GM12878 (cell line): ENCODE results near the gene TBC1D10B. TPM values are rescaled to one million over a fixed set of nuclear protein-coding genes. Genes with fewer than 3 reads are reported as not detected.

Experiments
- ATAC-seq: fragments of 200-7000 bp; cut with Tn5 transposase; 3 replicates; pipeline ENCODE4 v1.9.1; 2020; ENCODE audit warnings: mild to moderate bottlenecking, moderate library complexity
- BruUV-seq: library from RNA; stranded (reverse); fragments of 400-500 nt; replicated peaks from 2 replicates; lab custom pipeline; 2021; lab: Mats Ljungman, UMichigan
- CTCF ChIA-PET: fragments of 300-600 bp; sonication (Branson Sonifier 250); formaldehyde crosslinking; extraction: SDS; loops from one replicate; lab custom pipeline; 2021; ENCODE audit warnings: inconsistent platforms; lab: Yijun Ruan, JAX
- POLR2A ChIA-PET: fragments of 350-600 bp; formaldehyde crosslinking; extraction: SDS; loops from one replicate; lab custom pipeline; 2021; ENCODE audit warnings: inconsistent platforms; lab: Charles Lee
- RAD21 ChIA-PET: fragments of 300-600 bp; sonication (Branson Sonifier 250); formaldehyde crosslinking; loops from one replicate; lab custom pipeline; 2023; ENCODE audit warnings: antibody characterized with exemption; ENCODE audit not compliant: unreplicated experiment; lab: Charles Lee
- SMC1A ChIA-PET: fragments of 300-600 bp; sonication (Branson Sonifier 250); formaldehyde crosslinking; loops from one replicate; lab custom pipeline; 2023; ENCODE audit not compliant: unreplicated experiment, uncharacterized antibody; lab: Charles Lee
- DNase-seq: peaks from one replicate; pipeline ENCODE4 v3.0.0-alpha.2; 2011; ENCODE audit warnings: low read depth, low spot score
- FAIRE-seq: peaks from 3 replicates; lab custom pipeline; 2011; peaks lifted over from hg19 to GRCh38; lab: Jason Lieb, UNC
- H2AFZ ChIP-seq: 2 replicates; pipeline ENCODE4 v1.6.0; 2011; ENCODE audit warnings: low read depth, low read length, control low read depth; ENCODE audit not compliant: control insufficient read depth
- H3K27ac ChIP-seq: 2 replicates; pipeline ENCODE4 v1.5.1; 2011; ENCODE audit warnings: control low read depth; ENCODE audit not compliant: control insufficient read depth, insufficient read depth
- H3K27me3 ChIP-seq, 2 experiments: replicated peaks in 1 of 2; 2 replicates each; pipeline versions ENCODE4 v1.6.0 to v1.6.1; 2011; ENCODE audit warnings: low read length in 1 of 2; ENCODE audit not compliant: control insufficient read depth in 2 of 2, insufficient read depth in 2 of 2
- H3K36me3 ChIP-seq, 2 experiments: 2 replicates each; pipeline ENCODE4 v1.5.1; 2011; ENCODE audit warnings: low read length in 1 of 2; ENCODE audit not compliant: control insufficient read depth in 2 of 2, insufficient read depth in 2 of 2
- H3K4me1 ChIP-seq: 2 replicates; pipeline ENCODE4 v1.6.1; 2011; ENCODE audit warnings: mild to moderate bottlenecking, low read length, moderate library complexity, mixed read lengths; ENCODE audit not compliant: control insufficient read depth, insufficient read depth
- H3K4me2 ChIP-seq: 2 replicates; pipeline ENCODE4 v1.6.0; 2011; ENCODE audit warnings: control low read depth; ENCODE audit not compliant: control insufficient read depth, insufficient read depth
- H3K4me3 ChIP-seq: fragments of 200-600 bp; sonication (generic); 2 replicates; pipeline ENCODE4 v1.5.1; 2016
- H3K79me2 ChIP-seq: 2 replicates; pipeline ENCODE4 v1.6.0; 2011; ENCODE audit warnings: low read length; ENCODE audit not compliant: control insufficient read depth, insufficient read depth
- H3K9ac ChIP-seq: 2 replicates; pipeline ENCODE4 v1.8.0; 2011; ENCODE audit warnings: low read length, control low read depth, mixed read lengths; ENCODE audit not compliant: control insufficient read depth, insufficient read depth
- H3K9me3 ChIP-seq: replicated peaks from 3 replicates; pipeline ENCODE4 v1.5.1; 2011; ENCODE audit warnings: mild to moderate bottlenecking, low read length; ENCODE audit not compliant: control insufficient read depth, insufficient read depth
- H4K20me1 ChIP-seq: 2 replicates; pipeline ENCODE4 v1.6.0; 2011; ENCODE audit not compliant: control insufficient read depth, insufficient read depth
- BCL11A ChIP-seq: IDR thresholded peaks from 2 replicates; pipeline ENCODE4 v1.6.1; 2011; ENCODE audit warnings: low read depth, low read length
- CBX3 ChIP-seq: fragments of 200-600 bp; sonication (generic); IDR thresholded peaks from 2 replicates; pipeline ENCODE4 v1.6.1; 2016; ENCODE audit warnings: low read depth, borderline replicate concordance
- CHD2 ChIP-seq: IDR thresholded peaks from 2 replicates; pipeline ENCODE4 v1.6.1; 2011; ENCODE audit warnings: low read depth, low read length, improper control_type of control experiment, borderline replicate concordance
- ESRRA ChIP-seq: IDR thresholded peaks from 2 replicates; pipeline ENCODE4 v1.6.1; 2012; ENCODE audit warnings: mild to moderate bottlenecking, low read length, improper control_type of control experiment
- KLF5 ChIP-seq: fragments of 450-650 bp; IDR thresholded peaks from 2 replicates; pipeline ENCODE4 v1.6.1; 2014; ENCODE audit warnings: mild to moderate bottlenecking; ENCODE audit not compliant: partially characterized antibody
- NFYA ChIP-seq: IDR thresholded peaks from 2 replicates; pipeline ENCODE4 v1.6.1; 2011; ENCODE audit warnings: low read depth, mild to moderate bottlenecking, low read length, improper control_type of control experiment, borderline replicate concordance
- PML ChIP-seq: IDR thresholded peaks from 2 replicates; pipeline ENCODE4 v1.6.1; 2012; ENCODE audit warnings: low read length, inconsistent platforms
- RB1 ChIP-seq: fragments of 450-650 bp; formaldehyde crosslinking; IDR thresholded peaks from 2 replicates; pipeline ENCODE4 v1.6.1; 2017; ENCODE audit warnings: mild to moderate bottlenecking, borderline replicate concordance
- SMAD5 ChIP-seq: IDR thresholded peaks from 2 replicates; pipeline ENCODE4 v1.6.1; 2016; ENCODE audit warnings: antibody characterized with exemption, low read depth
- SMC3 ChIP-seq: IDR thresholded peaks from 2 replicates; pipeline ENCODE4 v1.6.1; 2011; ENCODE audit warnings: low read length, improper control_type of control experiment, borderline replicate concordance
- STAT3 ChIP-seq: IDR thresholded peaks from 2 replicates; pipeline ENCODE4 v1.6.1; 2011; ENCODE audit warnings: low read depth, low read length, improper control_type of control experiment
- TAF1 ChIP-seq: IDR thresholded peaks from 2 replicates; pipeline ENCODE4 v1.6.1; 2011; ENCODE audit warnings: mild to moderate bottlenecking, low read depth, low read length, borderline replicate concordance
- TCF7 ChIP-seq: IDR thresholded peaks from 2 replicates; pipeline ENCODE4 v1.6.1; 2014; ENCODE audit warnings: antibody characterized with exemption, borderline replicate concordance
- WRNIP1 ChIP-seq: IDR thresholded peaks from 2 replicates; pipeline ENCODE4 v1.6.1; 2011; ENCODE audit warnings: low read depth, low read length, improper control_type of control experiment, borderline replicate concordance
- YY1 ChIP-seq: IDR thresholded peaks from 2 replicates; pipeline ENCODE4 v1.6.1; 2011; ENCODE audit warnings: low read depth, mild to moderate bottlenecking, low read length
- WGBS: methylation state at CpG from one replicate; pipeline ENCODE4 v1.1.6; 2016; ENCODE audit warnings: low lambda C conversion rate; ENCODE audit not compliant: insufficient replicate concordance, insufficient coverage; ENCODE audit errors: missing lambda C conversion rate; 5-methylcytosine and 5-hydroxymethylcytosine counted together
- in situ Hi-C: fragments of 300-500 bp; cut with MboI; formaldehyde crosslinking; loops from 9 replicates; pipeline ENCODE4 v1.14.3; 2018; ENCODE audit warnings: mixed read lengths
- intact Hi-C: fragments of 100-400 bp; cut with micrococcal nuclease; formaldehyde crosslinking; loops from one replicate; pipeline ENCODE4 v1.14.2; 2022; ENCODE audit not compliant: unreplicated experiment
- polyA plus RNA-seq, 11 experiments: library from polyadenylated mRNA; depleted of rRNA in 4 of 11; unstranded in 6 of 11; stranded (reverse) in 5 of 11; fragments of >200 nt; fragmentation: Nextera tagmentation in 4 of 11; fragmentation: Illumina TruSeq in 1 of 11; extraction: Ambion mirVana in 4 of 11; extraction: Trizol in 1 of 11; gene quantifications; 1 replicate in 1 of 11; 2 replicates in 10 of 11; pipeline versions ENCODE4 v1.2.1 to v1.2.3, GENCODE V29; 2011 to 2016; ENCODE audit warnings: inconsistent platforms in 2 of 11, missing spikeins in 2 of 11, low read depth in 1 of 11
- total RNA-seq, 4 experiments: library from RNA; depleted of rRNA in 3 of 4; stranded (reverse); fragments of >200 nt in 3 of 4; fragmentation: Illumina TruSeq in 1 of 4; extraction: Trizol in 1 of 4; gene quantifications; 2 replicates each; pipeline versions ENCODE4 v1.2.1 to v1.2.3, GENCODE V29; 2013 to 2021
- TF ChIP-seq, protein P1 (sequence below): IDR thresholded peaks from 2 replicates; pipeline ENCODE4 v1.6.1; 2012; ENCODE audit warnings: mild to moderate bottlenecking, low read depth, low read length
- TF ChIP-seq, protein P2 (sequence below): IDR thresholded peaks from 2 replicates; pipeline ENCODE4 v1.6.1; 2012; ENCODE audit warnings: low read depth, low read length, improper control_type of control experiment

The TBC1D10B gene
- total and polyA plus RNA-seq, 10 of the 15 experiments (the other 5 are each of a cell fraction or from before 2014, with no cell fraction given): 2.2 to 51.2 (median 11.6) TPM

DNA sequence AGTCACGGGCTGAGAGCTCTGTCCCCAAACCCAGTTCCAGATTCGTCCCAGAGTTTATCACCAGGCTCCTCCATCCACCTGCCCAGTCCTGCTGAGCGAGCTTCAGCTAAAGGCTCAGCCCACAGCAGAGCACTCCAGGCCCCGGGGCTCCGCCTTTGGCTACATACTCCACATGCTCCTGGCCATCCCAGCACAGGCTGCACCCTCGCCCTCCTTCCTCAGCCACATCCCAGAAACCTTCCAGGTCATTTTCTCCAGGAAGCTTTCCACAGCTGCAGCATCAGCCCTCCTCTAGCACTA is 10.5 kb downstream of the TBC1D10B start (continued):
- TF ChIP-seq, protein P1, sequence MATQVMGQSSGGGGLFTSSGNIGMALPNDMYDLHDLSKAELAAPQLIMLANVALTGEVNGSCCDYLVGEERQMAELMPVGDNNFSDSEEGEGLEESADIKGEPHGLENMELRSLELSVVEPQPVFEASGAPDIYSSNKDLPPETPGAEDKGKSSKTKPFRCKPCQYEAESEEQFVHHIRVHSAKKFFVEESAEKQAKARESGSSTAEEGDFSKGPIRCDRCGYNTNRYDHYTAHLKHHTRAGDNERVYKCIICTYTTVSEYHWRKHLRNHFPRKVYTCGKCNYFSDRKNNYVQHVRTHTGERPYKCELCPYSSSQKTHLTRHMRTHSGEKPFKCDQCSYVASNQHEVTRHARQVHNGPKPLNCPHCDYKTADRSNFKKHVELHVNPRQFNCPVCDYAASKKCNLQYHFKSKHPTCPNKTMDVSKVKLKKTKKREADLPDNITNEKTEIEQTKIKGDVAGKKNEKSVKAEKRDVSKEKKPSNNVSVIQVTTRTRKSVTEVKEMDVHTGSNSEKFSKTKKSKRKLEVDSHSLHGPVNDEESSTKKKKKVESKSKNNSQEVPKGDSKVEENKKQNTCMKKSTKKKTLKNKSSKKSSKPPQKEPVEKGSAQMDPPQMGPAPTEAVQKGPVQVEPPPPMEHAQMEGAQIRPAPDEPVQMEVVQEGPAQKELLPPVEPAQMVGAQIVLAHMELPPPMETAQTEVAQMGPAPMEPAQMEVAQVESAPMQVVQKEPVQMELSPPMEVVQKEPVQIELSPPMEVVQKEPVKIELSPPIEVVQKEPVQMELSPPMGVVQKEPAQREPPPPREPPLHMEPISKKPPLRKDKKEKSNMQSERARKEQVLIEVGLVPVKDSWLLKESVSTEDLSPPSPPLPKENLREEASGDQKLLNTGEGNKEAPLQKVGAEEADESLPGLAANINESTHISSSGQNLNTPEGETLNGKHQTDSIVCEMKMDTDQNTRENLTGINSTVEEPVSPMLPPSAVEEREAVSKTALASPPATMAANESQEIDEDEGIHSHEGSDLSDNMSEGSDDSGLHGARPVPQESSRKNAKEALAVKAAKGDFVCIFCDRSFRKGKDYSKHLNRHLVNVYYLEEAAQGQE: no peak
- TF ChIP-seq NFYA: no peak
- TF ChIP-seq ESRRA: no peak
- TF ChIP-seq PML: no peak
- TF ChIP-seq BCL11A: no peak
- no peak for TF ChIP-seq STAT3
- TF ChIP-seq, all 136 proteins: peak for 0

DNA sequence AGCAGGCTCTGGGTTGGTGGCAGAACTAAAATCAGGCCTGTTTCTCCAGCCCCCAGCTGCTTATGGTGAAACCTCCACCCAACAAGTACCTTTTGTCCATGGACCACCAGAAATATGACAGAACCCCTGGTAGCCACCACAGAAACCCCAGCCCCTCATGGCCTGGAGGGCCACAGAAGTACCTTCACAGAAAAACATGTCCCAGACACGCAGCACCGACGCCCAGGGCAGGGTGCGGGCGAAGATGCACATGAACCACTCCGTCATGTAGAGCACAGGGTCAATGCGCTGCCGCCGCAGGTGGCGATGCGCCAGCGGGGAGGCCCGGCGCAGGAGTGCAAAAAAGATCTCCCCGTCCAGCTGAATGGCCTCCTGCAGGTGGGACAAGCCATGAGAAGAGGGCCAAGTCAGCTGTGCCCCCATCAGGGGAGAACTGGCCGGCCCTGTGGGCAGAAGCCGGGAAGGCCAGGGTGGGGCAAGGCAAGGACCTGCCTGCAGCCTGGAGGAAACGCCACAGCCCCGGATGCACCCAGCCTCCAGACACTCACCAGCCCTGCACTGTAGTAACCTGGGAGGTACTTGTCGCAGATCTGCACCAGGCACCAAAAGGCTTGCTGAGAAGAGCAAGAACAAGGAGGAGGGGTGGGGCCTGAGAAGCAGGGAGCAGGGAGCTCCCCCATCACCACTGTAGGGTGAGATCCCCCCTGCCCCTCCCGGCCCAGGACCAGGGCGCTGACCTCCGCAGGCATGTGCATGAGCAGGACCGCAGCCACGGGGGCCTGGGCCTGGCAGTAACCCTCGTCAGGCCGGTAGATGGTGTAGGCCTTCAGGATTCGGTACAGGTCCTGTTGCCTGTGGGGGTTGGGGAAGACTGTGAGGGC is 11.1 kb downstream of the TBC1D10B start:
- H3K4me1 ChIP-seq: peaks cover 10% of the 10 kb centered on the region; the same call in 1 of the 2 replicates
- no peak overlapping the region for H3K4me2 ChIP-seq
- FAIRE-seq (no peak), DNase-seq (no peak), ATAC-seq (no peak)
- H3K9ac ChIP-seq: no peak overlapping the region
- no peaks in the 10 kb centered on the region for H3K27me3 ChIP-seq
- no peak overlapping the region for H2AFZ ChIP-seq
- POLR2A ChIA-PET: interaction anchor here (0.5 to 2.2 kb wide), 3 partner anchors 8 to 204 kb away, joined by 4 to 6 read pairs (median 5); no protein-coding TSS in a partner anchor
- 94% methylated on average over 27 of the region's 28 CpGs for WGBS
- H3K79me2 ChIP-seq: peaks cover 13% of the 10 kb centered on the region
- in situ Hi-C loops: no loop called here
- no peak overlapping the region for H3K4me3 ChIP-seq
- SMC1A ChIA-PET: interaction anchor here (0.6 kb wide), 1 partner anchor 455 kb away, joined by 3 read pairs; no protein-coding TSS in a partner anchor
- H3K36me3 ChIP-seq: peaks cover 14 to 20% of the 10 kb centered on the region in 2 experiments
- 0 out of 2 replicates have a peak, but pooled peaks cover 3% of the 10 kb centered on the region for H4K20me1 ChIP-seq
- H3K27ac ChIP-seq: no peak overlapping the region
- no TSS peak for BruUV-seq
- intact Hi-C loops: loop anchor here (10.0 kb wide), 1 partner anchor 264 kb away; the partner anchor contains the start of genes TBX6 and YPEL3
- CTCF ChIA-PET: interaction anchor here (1.3 kb wide), 1 partner anchor 12 kb away, joined by 3 read pairs; no protein-coding TSS in a partner anchor
- no peaks in the 10 kb centered on the region for H3K9me3 ChIP-seq
- RAD21 ChIA-PET: interaction anchor here (0.7 to 1.9 kb wide), 2 partner anchors 11 to 267 kb away, joined by 3 to 7 read pairs; partner anchors contain the start of genes TBC1D10B and TBX6
- TF ChIP-seq, protein P2, sequence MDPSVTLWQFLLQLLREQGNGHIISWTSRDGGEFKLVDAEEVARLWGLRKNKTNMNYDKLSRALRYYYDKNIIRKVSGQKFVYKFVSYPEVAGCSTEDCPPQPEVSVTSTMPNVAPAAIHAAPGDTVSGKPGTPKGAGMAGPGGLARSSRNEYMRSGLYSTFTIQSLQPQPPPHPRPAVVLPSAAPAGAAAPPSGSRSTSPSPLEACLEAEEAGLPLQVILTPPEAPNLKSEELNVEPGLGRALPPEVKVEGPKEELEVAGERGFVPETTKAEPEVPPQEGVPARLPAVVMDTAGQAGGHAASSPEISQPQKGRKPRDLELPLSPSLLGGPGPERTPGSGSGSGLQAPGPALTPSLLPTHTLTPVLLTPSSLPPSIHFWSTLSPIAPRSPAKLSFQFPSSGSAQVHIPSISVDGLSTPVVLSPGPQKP: no peak
- TF ChIP-seq CBX3: no peak
- TF ChIP-seq SMAD5: no peak
- TF ChIP-seq CHD2: no peak
- no peak for TF ChIP-seq SMC3
- TF ChIP-seq TCF7: no peak
- TF ChIP-seq RB1: no peak
- TF ChIP-seq WRNIP1: no peak
- no peak for TF ChIP-seq KLF5
- TF ChIP-seq TAF1: no peak
- TF ChIP-seq YY1: no peak
